NB4 (cell line): ENCODE results near the gene CTXND1.
A peak's percentile ranks its signal among the peaks of the same experiment; 100 is the strongest.

Experiments used
- DNase-seq: peaks from one replicate; pipeline ENCODE4 v3.0.0; 2010; ENCODE audit warnings: low read depth
- H3K4me3 ChIP-seq: one replicate; pipeline ENCODE4 v1.5.1; 2011; ENCODE audit warnings: mild to moderate bottlenecking, low read depth, low read length, moderate library complexity
- MYC ChIP-seq: IDR thresholded peaks from 2 replicates; pipeline ENCODE4 v1.6.1; 2011; ENCODE audit warnings: low read depth, low read length
- POLR2A ChIP-seq: IDR thresholded peaks from 2 replicates; pipeline ENCODE4 v1.6.1; 2011; ENCODE audit warnings: mild to moderate bottlenecking; ENCODE audit not compliant: insufficient read length; ENCODE audit errors: extremely low read depth
- TF ChIP-seq, protein P1 (sequence below): IDR thresholded peaks from one replicate; pipeline ENCODE4 v1.5.1; 2012; ENCODE audit warnings: low read depth, low read length
- TF ChIP-seq, protein P2 (sequence below): IDR thresholded peaks from 2 replicates; pipeline ENCODE4 v1.6.1; 2011; ENCODE audit warnings: low read depth, low read length

The CTXND1 gene

DNA sequence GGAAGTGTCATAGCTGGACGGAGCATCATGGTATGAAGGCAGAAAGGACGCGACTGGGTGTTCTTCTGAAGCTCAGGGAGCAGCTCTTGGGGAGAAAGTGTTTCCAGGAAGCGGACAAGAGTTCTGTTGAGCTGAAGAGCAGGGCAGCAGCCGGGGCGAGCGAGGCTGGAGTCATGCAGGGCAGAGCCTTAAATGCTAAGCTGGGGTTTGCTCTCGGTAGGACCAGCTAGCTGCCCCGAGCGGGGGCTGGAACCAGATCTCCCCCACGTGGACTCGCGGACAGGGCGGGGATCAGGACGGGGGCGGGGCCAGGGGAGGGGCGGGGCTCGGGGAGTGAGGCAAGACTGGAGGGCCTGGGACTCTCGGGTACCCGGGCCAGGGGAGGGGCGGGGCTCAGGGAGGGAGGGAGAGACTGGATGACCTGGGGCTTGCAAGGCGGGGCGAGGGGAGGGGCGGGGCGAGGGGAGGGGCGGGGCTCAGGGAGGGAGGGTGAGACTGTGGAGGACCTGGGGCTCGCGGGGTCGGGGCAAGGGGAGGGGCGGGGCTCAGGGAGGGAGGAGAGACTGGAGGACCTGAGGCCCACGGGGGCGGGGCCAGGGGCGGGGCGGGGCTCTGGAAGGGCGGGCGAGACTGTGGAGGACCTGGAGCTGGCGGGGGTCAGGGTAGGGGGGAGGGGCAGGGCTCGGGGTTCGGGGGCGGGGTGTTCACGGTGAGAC is 99.7 kb downstream of the CTXND1 start:
- TF ChIP-seq POLR2A (peak; percentile 27), MYC (no peak)
- TF ChIP-seq, protein P1, sequence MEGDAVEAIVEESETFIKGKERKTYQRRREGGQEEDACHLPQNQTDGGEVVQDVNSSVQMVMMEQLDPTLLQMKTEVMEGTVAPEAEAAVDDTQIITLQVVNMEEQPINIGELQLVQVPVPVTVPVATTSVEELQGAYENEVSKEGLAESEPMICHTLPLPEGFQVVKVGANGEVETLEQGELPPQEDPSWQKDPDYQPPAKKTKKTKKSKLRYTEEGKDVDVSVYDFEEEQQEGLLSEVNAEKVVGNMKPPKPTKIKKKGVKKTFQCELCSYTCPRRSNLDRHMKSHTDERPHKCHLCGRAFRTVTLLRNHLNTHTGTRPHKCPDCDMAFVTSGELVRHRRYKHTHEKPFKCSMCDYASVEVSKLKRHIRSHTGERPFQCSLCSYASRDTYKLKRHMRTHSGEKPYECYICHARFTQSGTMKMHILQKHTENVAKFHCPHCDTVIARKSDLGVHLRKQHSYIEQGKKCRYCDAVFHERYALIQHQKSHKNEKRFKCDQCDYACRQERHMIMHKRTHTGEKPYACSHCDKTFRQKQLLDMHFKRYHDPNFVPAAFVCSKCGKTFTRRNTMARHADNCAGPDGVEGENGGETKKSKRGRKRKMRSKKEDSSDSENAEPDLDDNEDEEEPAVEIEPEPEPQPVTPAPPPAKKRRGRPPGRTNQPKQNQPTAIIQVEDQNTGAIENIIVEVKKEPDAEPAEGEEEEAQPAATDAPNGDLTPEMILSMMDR, result no peak
- TF ChIP-seq, protein P2, sequence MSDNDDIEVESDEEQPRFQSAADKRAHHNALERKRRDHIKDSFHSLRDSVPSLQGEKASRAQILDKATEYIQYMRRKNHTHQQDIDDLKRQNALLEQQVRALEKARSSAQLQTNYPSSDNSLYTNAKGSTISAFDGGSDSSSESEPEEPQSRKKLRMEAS, result peak; percentile 70
- H3K4me3 ChIP-seq, result peak overlapping the region; percentile 82
- DNase-seq, result peak; percentile 97

DNA sequence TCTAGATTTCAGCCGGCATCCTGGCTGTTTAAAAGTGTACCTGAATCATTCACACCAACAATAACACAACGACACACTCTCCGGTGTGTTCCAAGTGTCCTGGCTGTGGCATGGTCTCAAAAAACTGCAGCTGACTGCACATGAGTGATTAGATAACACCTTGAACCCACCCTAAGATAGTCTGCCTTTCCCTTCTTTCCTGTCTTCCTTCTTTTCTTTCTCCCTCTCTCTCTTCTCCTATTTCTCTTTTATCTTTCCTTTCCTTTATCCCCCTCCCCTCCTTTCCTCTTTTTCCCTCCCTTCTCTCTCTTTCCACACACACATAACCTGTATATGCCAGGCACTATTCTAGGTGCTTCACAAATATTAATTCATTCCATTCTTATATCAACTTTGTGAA is 100.4 kb downstream of the CTXND1 start:
- DNase-seq, result no peak
- H3K4me3 ChIP-seq, result no peak overlapping the region
- TF ChIP-seq, protein P1, result no peak
- TF ChIP-seq, protein P2, result no peak
- no peak for TF ChIP-seq POLR2A
- TF ChIP-seq MYC, result no peak

DNA sequence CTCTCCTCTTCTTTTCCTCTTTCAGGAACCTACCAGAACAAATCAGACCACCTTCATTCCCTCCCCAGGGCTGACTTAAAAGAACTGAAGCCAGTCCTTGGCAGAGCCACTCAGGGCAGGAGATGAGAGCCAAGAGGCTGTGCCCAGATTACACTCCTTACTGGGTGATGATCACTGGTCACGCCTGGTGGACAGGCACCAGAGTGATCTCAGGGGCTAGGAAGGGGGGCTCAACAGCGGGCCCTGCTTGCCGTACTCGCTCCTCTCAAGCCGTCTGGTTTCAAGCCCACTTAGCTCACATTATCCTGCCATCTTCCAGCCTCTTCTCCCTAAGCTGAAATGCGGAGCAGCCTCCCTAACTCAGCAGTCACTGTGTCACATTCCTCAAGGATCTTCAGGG is 100.9 kb downstream of the CTXND1 start:
- DNase-seq, result no peak
- no peak overlapping the region for H3K4me3 ChIP-seq
- TF ChIP-seq MYC (no peak), POLR2A (no peak)
- TF ChIP-seq, protein P2, result no peak
- TF ChIP-seq, protein P1, result no peak
